Measurements from ENCODE around the gene PLEKHF1.
A peak's percentile ranks its signal among the peaks of the same experiment; 100 is the strongest.

PLEKHF1 gene

DNA sequence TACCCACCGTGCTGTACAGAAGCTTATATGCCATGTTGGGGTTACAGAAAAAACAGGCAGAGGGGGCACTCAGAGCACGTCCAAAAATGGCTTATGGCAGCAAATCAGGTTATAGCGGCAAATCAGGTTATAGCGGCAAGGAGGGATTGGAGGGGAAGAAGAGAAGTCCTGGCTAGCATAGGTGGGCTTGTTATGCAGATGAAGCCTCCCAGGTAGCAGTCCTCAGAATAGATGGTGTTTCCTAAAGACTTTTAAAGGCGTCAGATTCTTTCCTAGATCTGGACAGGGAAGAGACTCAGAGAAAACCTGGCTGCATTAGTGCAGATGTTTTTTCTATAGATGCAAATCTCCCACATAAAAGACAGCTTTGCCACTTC lies 19.8 kb upstream of the PLEKHF1 start:
- no peak overlapping the region for H2BK12ac ChIP-seq (ENCODE audit: low read length in 2 of 2)
- H2BK120ac ChIP-seq (ENCODE audit: low read depth, low read length): no peak overlapping the region
- H3K4me3 ChIP-seq (ENCODE audit: insufficient read depth in 1 of 2, low read depth in 1 of 2, low read length in 2 of 2): peak overlapping the region in 1 of 2 experiments; percentile 61
- H3K36me3 ChIP-seq (ENCODE audit: control insufficient read depth in 1 of 2, insufficient read depth in 2 of 2, low read depth in 1 of 2, low read length in 2 of 2): no peaks in the 10 kb centered on the region
- no peak overlapping the region for H3K4ac ChIP-seq (ENCODE audit: low read depth in 1 of 2, low read length in 2 of 2)
- H3K9ac ChIP-seq (ENCODE audit: low read length): peak overlapping the region; percentile 7
- H3K27me3 ChIP-seq (ENCODE audit: control insufficient read depth in 1 of 2, insufficient read depth in 1 of 2, low read length in 2 of 2): peaks cover 4 to 13% of the 10 kb centered on the region in 2 experiments
- H3K23ac ChIP-seq (ENCODE audit: low read length in 2 of 2): no peak overlapping the region
- DNase-seq: no peak
- no peak overlapping the region for H4K8ac ChIP-seq (ENCODE audit: low read length)
- no peak overlapping the region for H2AK5ac ChIP-seq (ENCODE audit: low read length, severe bottlenecking)
- H3K27ac ChIP-seq (ENCODE audit: low read length, poor library complexity, severe bottlenecking): no peak overlapping the region
- H3K4me2 ChIP-seq (ENCODE audit: low read length, poor library complexity, severe bottlenecking): no peak overlapping the region
- 42% methylated on average over 4 of the region's 5 CpGs for WGBS
- H3K18ac ChIP-seq (ENCODE audit: low read depth in 1 of 2, low read length in 2 of 2): no peak overlapping the region
- no peak overlapping the region for H2AFZ ChIP-seq (ENCODE audit: low read depth, low read length)
- H3K79me1 ChIP-seq (replicated peaks; ENCODE audit: low read length, poor library complexity, severe bottlenecking): no peaks in the 10 kb centered on the region
- H3K14ac ChIP-seq (ENCODE audit: low read length in 2 of 2): no peak overlapping the region
- H3K9me3 ChIP-seq (ENCODE audit: control insufficient read depth, low read length): no peaks in the 10 kb centered on the region
- no peak overlapping the region for H2BK15ac ChIP-seq (ENCODE audit: low read depth, poor library complexity, severe bottlenecking)
- peak overlapping the region; percentile 39 for H4K91ac ChIP-seq (ENCODE audit: low read length)
- H2BK5ac ChIP-seq (ENCODE audit: low read depth, low read length, poor library complexity, severe bottlenecking): no peak overlapping the region
- H3K4me1 ChIP-seq (ENCODE audit: control insufficient read depth, insufficient read depth, low read depth, low read length): no peaks in the 10 kb centered on the region

DNA sequence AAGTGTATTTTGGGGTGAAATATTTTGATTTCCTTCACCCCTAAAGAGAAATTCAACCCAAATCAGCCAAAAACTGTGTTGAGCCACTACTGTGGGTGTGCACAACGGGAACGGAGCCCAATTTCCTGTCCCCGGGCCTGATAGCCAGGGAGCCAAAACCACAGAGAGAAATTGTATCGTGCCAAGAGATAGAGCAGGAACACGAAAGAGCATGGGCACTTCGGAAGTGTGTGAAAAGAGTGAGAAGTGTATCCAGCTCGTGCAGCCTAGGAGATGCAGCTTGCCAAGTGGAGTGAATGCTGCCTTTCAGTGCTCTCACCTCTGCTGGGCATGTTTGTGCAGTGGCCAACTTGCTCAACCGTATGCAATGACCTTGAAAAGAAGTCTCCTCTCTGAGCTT lies 19.4 kb upstream of the PLEKHF1 start:
- DNase-seq: no peak
- WGBS: 72% methylated on average over 8 of the region's 8 CpGs
- H3K14ac ChIP-seq (ENCODE audit: low read length in 2 of 2): no peak overlapping the region

DNA sequence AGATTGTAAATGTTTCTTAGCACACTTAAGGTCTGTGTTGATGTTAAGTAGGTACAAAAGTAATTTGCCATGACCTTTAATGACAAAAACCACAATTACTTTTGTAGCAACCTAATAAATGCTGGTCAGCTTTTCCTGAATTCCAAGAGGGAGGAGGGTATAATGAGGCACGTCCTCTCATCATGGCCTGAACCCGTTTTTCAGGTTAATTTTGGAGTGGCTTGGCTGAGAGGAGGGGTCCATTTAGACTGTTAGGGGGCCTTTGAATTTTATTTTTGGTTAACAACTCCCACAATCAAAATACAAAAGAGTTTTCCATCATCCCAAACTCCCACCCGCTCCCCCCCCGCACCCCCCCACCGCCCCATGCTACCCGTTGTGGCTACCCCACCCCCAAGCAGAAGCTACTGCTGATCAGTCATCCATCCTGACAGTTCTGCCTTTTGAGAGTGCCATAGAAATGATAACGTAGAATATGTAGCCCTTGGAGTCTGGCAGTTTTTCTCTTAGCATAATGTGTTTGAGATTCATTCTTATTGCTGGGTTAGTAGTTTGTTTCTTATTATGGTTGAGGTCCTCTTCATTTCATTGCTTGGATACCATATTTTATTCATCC lies 14.4 kb upstream of the PLEKHF1 start:
- Histone ChIP-seq H3K9me3 (ENCODE audit: control insufficient read depth, low read length) (no peaks in the 10 kb centered on the region), H3K4me1 (ENCODE audit: control insufficient read depth, insufficient read depth, low read depth, low read length) (no peaks in the 10 kb centered on the region), H3K79me1 (replicated peaks; ENCODE audit: low read length, poor library complexity, severe bottlenecking) (no peaks in the 10 kb centered on the region), H2BK15ac (ENCODE audit: low read depth, poor library complexity, severe bottlenecking) (no peak overlapping the region), H3K23ac (ENCODE audit: low read length in 2 of 2) (no peak overlapping the region), H3K27ac (ENCODE audit: low read length, poor library complexity, severe bottlenecking) (no peak overlapping the region), H3K4ac (ENCODE audit: low read depth in 1 of 2, low read length in 2 of 2) (no peak overlapping the region), H3K9ac (ENCODE audit: low read length) (no peak overlapping the region), H3K36me3 (ENCODE audit: control insufficient read depth in 1 of 2, insufficient read depth in 2 of 2, low read depth in 1 of 2, low read length in 2 of 2) (no peaks in the 10 kb centered on the region), H4K91ac (ENCODE audit: low read length) (no peak overlapping the region), H3K4me3 (ENCODE audit: insufficient read depth in 1 of 2, low read depth in 1 of 2, low read length in 2 of 2) (no peak overlapping the region), H3K27me3 (ENCODE audit: control insufficient read depth in 1 of 2, insufficient read depth in 1 of 2, low read length in 2 of 2) (peaks cover 0 to 16% of the 10 kb centered on the region in 2 experiments), H4K8ac (ENCODE audit: low read length) (no peak overlapping the region), H2AK5ac (ENCODE audit: low read length, severe bottlenecking) (no peak overlapping the region), H3K18ac (ENCODE audit: low read depth in 1 of 2, low read length in 2 of 2) (no peak overlapping the region), H3K4me2 (ENCODE audit: low read length, poor library complexity, severe bottlenecking) (no peak overlapping the region), H2AFZ (ENCODE audit: low read depth, low read length) (no peak overlapping the region), H2BK12ac (ENCODE audit: low read length in 2 of 2) (no peak overlapping the region), H3K14ac (ENCODE audit: low read length in 2 of 2) (no peak overlapping the region), H2BK5ac (ENCODE audit: low read depth, low read length, poor library complexity, severe bottlenecking) (no peak overlapping the region), H2BK120ac (ENCODE audit: low read depth, low read length) (no peak overlapping the region)
- WGBS: 58% methylated on average over 3 of the region's 7 CpGs
- DNase-seq: no peak

More for the DNA sequence above, 19.4 kb upstream of the PLEKHF1 start:
- H3K27me3 ChIP-seq (ENCODE audit: control insufficient read depth in 1 of 2, insufficient read depth in 1 of 2, low read length in 2 of 2): peaks cover 4 to 13% of the 10 kb centered on the region in 2 experiments
- no peak overlapping the region for H3K18ac ChIP-seq (ENCODE audit: low read depth in 1 of 2, low read length in 2 of 2)
- no peaks in the 10 kb centered on the region for H3K36me3 ChIP-seq (ENCODE audit: control insufficient read depth in 1 of 2, insufficient read depth in 2 of 2, low read depth in 1 of 2, low read length in 2 of 2)
- no peak overlapping the region for H2BK12ac ChIP-seq (ENCODE audit: low read length in 2 of 2)
- H2AK5ac ChIP-seq (ENCODE audit: low read length, severe bottlenecking): no peak overlapping the region
- H2AFZ ChIP-seq (ENCODE audit: low read depth, low read length): no peak overlapping the region
- no peak overlapping the region for H3K27ac ChIP-seq (ENCODE audit: low read length, poor library complexity, severe bottlenecking)
- H3K9ac ChIP-seq (ENCODE audit: low read length): peak overlapping the region; percentile 7
- no peak overlapping the region for H2BK5ac ChIP-seq (ENCODE audit: low read depth, low read length, poor library complexity, severe bottlenecking)
- H3K4ac ChIP-seq (ENCODE audit: low read depth in 1 of 2, low read length in 2 of 2): no peak overlapping the region
- no peak overlapping the region for H4K91ac ChIP-seq (ENCODE audit: low read length)
- no peak overlapping the region for H2BK120ac ChIP-seq (ENCODE audit: low read depth, low read length)
- no peaks in the 10 kb centered on the region for H3K9me3 ChIP-seq (ENCODE audit: control insufficient read depth, low read length)
- no peak overlapping the region for H3K4me2 ChIP-seq (ENCODE audit: low read length, poor library complexity, severe bottlenecking)
- H2BK15ac ChIP-seq (ENCODE audit: low read depth, poor library complexity, severe bottlenecking): no peak overlapping the region
- no peaks in the 10 kb centered on the region for H3K79me1 ChIP-seq (replicated peaks; ENCODE audit: low read length, poor library complexity, severe bottlenecking)
- no peak overlapping the region for H3K23ac ChIP-seq (ENCODE audit: low read length in 2 of 2)
- H3K4me1 ChIP-seq (ENCODE audit: control insufficient read depth, insufficient read depth, low read depth, low read length): no peaks in the 10 kb centered on the region
- no peak overlapping the region for H4K8ac ChIP-seq (ENCODE audit: low read length)
- peak overlapping the region in 1 of 2 experiments; percentile 61 for H3K4me3 ChIP-seq (ENCODE audit: insufficient read depth in 1 of 2, low read depth in 1 of 2, low read length in 2 of 2)

DNA sequence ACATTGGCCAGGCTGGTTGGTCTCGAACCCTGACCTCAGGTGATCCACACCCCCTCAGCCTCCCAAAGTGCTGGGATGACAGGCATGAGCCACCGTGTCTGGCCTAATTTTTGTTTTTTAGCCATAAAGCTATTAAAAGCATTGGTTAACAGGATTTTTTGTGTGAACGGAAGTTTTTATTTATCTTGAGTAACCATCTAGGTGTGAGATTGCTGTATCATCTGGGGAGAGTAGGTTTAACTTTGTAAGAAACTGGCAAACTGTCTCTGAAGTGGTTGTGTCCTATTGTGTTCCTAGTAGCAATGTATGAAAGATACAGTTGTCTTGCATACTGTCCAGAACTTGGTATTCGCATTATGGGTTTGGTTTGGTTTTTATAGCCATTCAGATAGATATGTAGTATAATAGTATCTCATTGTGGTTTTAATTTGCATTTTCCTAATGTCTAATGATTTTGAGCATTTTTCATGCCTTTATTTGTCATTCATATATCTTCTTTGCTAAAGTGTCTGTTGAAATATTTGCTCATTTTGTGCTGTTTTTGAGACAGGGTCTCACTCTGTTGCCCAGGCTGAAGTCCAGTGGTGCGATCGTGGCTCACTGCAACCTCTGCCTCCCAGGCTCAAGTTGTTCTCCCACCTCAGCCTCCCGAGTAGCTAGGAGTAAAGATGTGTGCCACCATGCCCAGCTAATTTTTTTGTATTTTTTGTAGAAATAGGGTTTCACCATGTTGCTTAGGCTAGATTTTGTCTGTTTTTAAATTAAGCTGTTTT lies 13.5 kb upstream of the PLEKHF1 start:
- H2BK12ac ChIP-seq (ENCODE audit: low read length in 2 of 2): no peak overlapping the region
- no peak overlapping the region for H2AFZ ChIP-seq (ENCODE audit: low read depth, low read length)
- no peaks in the 10 kb centered on the region for H3K79me1 ChIP-seq (replicated peaks; ENCODE audit: low read length, poor library complexity, severe bottlenecking)
- no peak overlapping the region for H2BK5ac ChIP-seq (ENCODE audit: low read depth, low read length, poor library complexity, severe bottlenecking)
- no peak overlapping the region for H2AK5ac ChIP-seq (ENCODE audit: low read length, severe bottlenecking)
- no peaks in the 10 kb centered on the region for H3K4me1 ChIP-seq (ENCODE audit: control insufficient read depth, insufficient read depth, low read depth, low read length)
- peaks cover 0 to 14% of the 10 kb centered on the region in 2 experiments for H3K27me3 ChIP-seq (ENCODE audit: control insufficient read depth in 1 of 2, insufficient read depth in 1 of 2, low read length in 2 of 2)
- H3K4ac ChIP-seq (ENCODE audit: low read depth in 1 of 2, low read length in 2 of 2): no peak overlapping the region
- H3K4me2 ChIP-seq (ENCODE audit: low read length, poor library complexity, severe bottlenecking): no peak overlapping the region
- no peak for DNase-seq
- no peak overlapping the region for H3K23ac ChIP-seq (ENCODE audit: low read length in 2 of 2)
- H2BK120ac ChIP-seq (ENCODE audit: low read depth, low read length): no peak overlapping the region
- no peak overlapping the region for H3K27ac ChIP-seq (ENCODE audit: low read length, poor library complexity, severe bottlenecking)
- H3K14ac ChIP-seq (ENCODE audit: low read length in 2 of 2): no peak overlapping the region
- no peak overlapping the region for H4K91ac ChIP-seq (ENCODE audit: low read length)
- no peak overlapping the region for H3K18ac ChIP-seq (ENCODE audit: low read depth in 1 of 2, low read length in 2 of 2)
- H3K4me3 ChIP-seq (ENCODE audit: insufficient read depth in 1 of 2, low read depth in 1 of 2, low read length in 2 of 2): no peak overlapping the region
- no peaks in the 10 kb centered on the region for H3K9me3 ChIP-seq (ENCODE audit: control insufficient read depth, low read length)
- H3K9ac ChIP-seq (ENCODE audit: low read length): no peak overlapping the region
- H2BK15ac ChIP-seq (ENCODE audit: low read depth, poor library complexity, severe bottlenecking): no peak overlapping the region
- WGBS: 91% methylated on average over 5 of the region's 7 CpGs
- no peak overlapping the region for H4K8ac ChIP-seq (ENCODE audit: low read length)
- H3K36me3 ChIP-seq (ENCODE audit: control insufficient read depth in 1 of 2, insufficient read depth in 2 of 2, low read depth in 1 of 2, low read length in 2 of 2): no peaks in the 10 kb centered on the region

Data from mesenchymal stem cell (in vitro differentiated cells and primary cell).